ENCODE data around the gene SLC4A4.
A peak's percentile ranks its signal among the peaks of the same experiment; 100 is the strongest.

The SLC4A4 gene

DNA sequence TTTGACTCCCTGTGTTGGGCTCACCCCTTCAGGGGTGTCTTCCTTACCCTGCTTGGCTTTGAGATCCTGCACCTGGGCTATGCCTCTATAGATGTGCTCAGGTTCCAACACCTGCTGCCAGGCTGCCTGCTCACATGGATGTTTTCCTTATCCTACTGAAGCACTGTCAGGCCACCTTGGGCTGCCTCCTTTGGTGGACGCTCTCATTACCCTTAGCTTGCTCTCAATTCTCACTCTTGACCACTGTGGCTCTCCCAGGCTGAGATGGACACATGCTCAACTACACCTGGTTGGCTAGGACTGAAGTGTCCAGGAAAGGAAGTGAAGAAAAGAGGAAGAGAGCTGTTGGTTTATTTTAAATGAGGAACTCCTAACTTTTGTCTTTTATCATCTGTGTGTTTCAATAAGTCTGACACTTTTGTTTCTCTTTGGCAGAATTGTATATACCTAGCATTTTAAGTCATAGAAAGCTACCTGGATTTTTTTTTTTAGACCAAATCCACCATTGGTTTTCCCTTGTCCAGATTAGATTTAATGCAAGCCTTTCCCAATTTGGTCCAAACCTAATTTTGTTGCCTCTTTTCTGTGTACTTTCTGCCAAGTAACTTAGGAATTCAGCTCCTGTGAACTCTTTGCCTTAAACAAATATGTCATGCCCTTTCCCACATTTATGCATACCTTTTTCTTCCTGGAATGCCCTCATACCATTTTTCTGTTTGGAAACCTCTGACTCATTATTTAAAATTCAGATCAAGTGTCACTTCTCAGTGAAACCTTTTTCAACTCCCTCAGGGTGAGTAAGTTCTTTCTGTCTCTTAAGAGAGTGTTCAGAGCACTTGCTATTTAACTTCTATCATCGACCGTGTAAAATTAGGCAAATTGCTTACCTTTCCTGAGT is 269.2 kb downstream of the SLC4A4 start:
- peaks cover 6 to 35% (median 12%) of the 10 kb centered on the region in 10 experiments; a peak in 14 of 20 replicates for H3K4me1 ChIP-seq
- no peak overlapping the region for H3K9ac ChIP-seq
- H4K20me1 ChIP-seq: no peaks in the 10 kb centered on the region
- H3K4me3 ChIP-seq: no peak overlapping the region
- peak overlapping the region in 2 of 11 experiments; percentile 20 to 28; a peak in 3 of 22 replicates for H3K4me2 ChIP-seq
- no peaks in the 10 kb centered on the region for H3K27me3 ChIP-seq
- TF ChIP-seq Cebpa-rat (IDR thresholded peaks at IDR 0.05): no peak
- no peaks in the 10 kb centered on the region for H3K36me3 ChIP-seq
- peaks cover 4 to 13% (median 9%) of the 10 kb centered on the region in 11 experiments; a peak in 15 of 22 replicates for H3K9me3 ChIP-seq (replicated peaks in 1 of 11)
- no peak overlapping the region for H3K27ac ChIP-seq

DNA sequence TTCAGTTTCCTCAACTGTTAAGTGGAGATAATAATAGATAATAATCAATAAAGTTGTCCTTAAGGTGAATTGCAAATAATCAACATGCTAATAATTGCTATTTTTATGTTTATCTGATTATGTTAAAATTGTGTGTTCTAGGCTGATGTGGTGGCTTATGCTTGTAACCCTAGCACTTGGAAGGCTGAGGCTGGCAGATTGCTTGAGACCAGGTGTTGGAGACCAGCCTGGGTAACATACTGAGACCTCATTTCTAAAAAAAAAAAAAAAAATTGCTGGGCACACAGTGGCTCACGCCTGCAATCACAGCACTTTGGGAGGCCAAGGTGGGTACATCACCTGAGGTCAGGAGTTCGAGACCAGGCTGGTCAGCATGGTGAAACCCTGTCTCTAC is 269.9 kb downstream of the SLC4A4 start:
- no peaks in the 10 kb centered on the region for H3K27me3 ChIP-seq
- H3K4me1 ChIP-seq: peaks cover 6 to 30% (median 11%) of the 10 kb centered on the region in 10 experiments; a peak in 14 of 20 replicates
- TF ChIP-seq Cebpa-rat (IDR thresholded peaks at IDR 0.05): no peak
- no peak overlapping the region for H3K27ac ChIP-seq
- H3K4me3 ChIP-seq: no peak overlapping the region
- H3K9me3 ChIP-seq (replicated peaks in 1 of 11): peaks cover 4 to 13% (median 9%) of the 10 kb centered on the region in 11 experiments; a peak in 15 of 22 replicates
- no peak overlapping the region for H3K9ac ChIP-seq
- no peak overlapping the region for H3K4me2 ChIP-seq
- H4K20me1 ChIP-seq: no peaks in the 10 kb centered on the region
- H3K36me3 ChIP-seq: no peaks in the 10 kb centered on the region

DNA sequence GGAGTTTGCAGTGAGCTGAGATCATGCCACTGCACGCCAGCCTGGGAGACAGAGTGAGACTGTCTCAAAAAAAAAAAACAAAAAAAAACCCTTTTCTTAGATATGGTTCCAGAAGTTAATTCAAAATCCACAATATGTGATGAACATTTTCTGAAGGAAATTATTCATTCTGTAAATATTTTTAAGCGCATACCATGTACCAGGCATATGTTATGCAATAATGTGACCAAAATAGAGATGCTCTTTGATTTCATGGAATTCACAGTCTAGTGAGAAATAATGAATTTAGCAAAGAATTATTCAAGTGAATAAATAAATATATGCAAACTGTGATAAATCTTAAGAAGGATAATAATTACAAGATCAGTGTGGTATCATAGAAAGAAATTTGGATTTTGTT is 270.3 kb downstream of the SLC4A4 start:
- Histone ChIP-seq H3K4me1 (peaks cover 6 to 29% (median 11%) of the 10 kb centered on the region in 10 experiments; a peak in 14 of 20 replicates), H4K20me1 (no peaks in the 10 kb centered on the region), H3K4me3 (no peak overlapping the region), H3K9ac (no peak overlapping the region), H3K27me3 (no peaks in the 10 kb centered on the region), H3K27ac (no peak overlapping the region), H3K4me2 (no peak overlapping the region), H3K9me3 (replicated peaks in 1 of 11) (peaks cover 4 to 13% (median 9%) of the 10 kb centered on the region in 11 experiments; a peak in 15 of 22 replicates), H3K36me3 (no peaks in the 10 kb centered on the region)
- no peak for TF ChIP-seq Cebpa-rat (IDR thresholded peaks at IDR 0.05)

DNA sequence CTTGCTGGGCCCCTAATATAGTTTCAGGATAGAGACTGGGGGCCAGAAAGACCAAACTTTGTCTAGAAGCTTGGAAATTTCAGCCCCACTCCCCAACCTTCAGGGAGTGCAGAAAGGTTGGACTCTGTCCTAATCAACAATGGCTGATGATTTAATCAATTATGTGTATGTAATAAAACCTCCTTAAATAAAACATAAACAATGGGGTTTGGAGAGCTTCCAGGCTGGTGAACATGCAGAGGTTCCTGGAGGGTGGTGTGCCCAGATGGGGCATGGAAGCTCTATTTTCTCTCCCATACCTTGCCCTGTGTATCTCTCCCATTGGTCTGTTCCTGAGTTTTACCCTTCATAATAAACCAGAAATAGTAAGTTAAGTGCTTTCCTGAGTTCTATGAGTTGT is 270.8 kb downstream of the SLC4A4 start:
- Histone ChIP-seq H3K27ac (no peak overlapping the region), H3K4me1 (peaks cover 6 to 24% (median 10%) of the 10 kb centered on the region in 10 experiments; a peak in 13 of 20 replicates), H3K4me3 (no peak overlapping the region), H3K36me3 (no peaks in the 10 kb centered on the region), H3K27me3 (no peaks in the 10 kb centered on the region), H4K20me1 (no peaks in the 10 kb centered on the region), H3K9me3 (replicated peaks in 1 of 11) (peaks cover 4 to 14% (median 9%) of the 10 kb centered on the region in 11 experiments; a peak in 15 of 22 replicates), H3K4me2 (no peak overlapping the region), H3K9ac (no peak overlapping the region)
- no peak for TF ChIP-seq Cebpa-rat (IDR thresholded peaks at IDR 0.05)

- no peaks in the 10 kb centered on the region for H4K20me1 ChIP-seq
- H3K4me3 ChIP-seq: no peak overlapping the region
- H3K36me3 ChIP-seq: no peaks in the 10 kb centered on the region
- TF ChIP-seq Cebpa-rat (IDR thresholded peaks at IDR 0.05): no peak
- no peak overlapping the region for H3K9ac ChIP-seq
- H3K27ac ChIP-seq: no peak overlapping the region
- no peak overlapping the region for H3K4me2 ChIP-seq
- H3K9me3 ChIP-seq (replicated peaks in 1 of 11): peaks cover 0 to 15% (median 0%) of the 10 kb centered on the region in 11 experiments; a peak in 7 of 22 replicates
- no peaks in the 10 kb centered on the region for H3K4me1 ChIP-seq
- no peaks in the 10 kb centered on the region for H3K27me3 ChIP-seq
Observed at GRCh38 chr4:71614621-71615020, 275.8 kb downstream of the SLC4A4 start.

DNA sequence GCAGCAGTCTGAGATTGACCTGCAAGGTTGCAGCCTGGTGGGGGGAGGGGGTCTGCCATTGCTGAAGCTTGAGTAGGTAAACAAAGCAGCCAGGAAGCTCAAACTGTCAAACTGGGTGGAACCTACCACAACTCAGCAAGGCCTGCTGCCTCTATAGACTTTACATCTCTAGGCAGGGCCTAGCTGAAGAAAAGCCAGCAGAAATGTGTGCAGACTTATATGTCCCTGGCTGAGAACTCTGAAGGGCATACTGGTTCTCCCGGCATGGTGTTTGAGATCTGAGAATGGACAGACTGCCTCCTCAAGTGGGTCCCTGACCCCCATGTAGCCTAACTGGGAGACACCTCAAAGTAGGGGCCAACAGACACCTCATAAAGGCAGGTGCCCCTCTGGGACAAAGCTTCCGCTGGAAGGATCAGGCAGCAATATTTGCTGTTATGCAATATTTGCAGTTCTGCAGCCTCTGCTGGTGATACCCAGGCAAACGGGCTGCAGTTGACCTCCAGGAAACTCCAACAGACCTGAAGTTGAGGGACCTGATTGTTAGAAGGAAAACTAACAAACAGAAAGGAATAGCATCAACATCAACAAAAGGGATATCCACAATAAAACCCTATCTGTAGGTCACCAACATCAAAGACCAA is 277.5 kb downstream of the SLC4A4 start:
- no peak for TF ChIP-seq Cebpa-rat (IDR thresholded peaks at IDR 0.05)
- Histone ChIP-seq H3K9me3 (replicated peaks in 1 of 11) (peaks cover 0 to 21% (median 9%) of the 10 kb centered on the region in 11 experiments; a peak in 11 of 22 replicates), H3K9ac (no peak overlapping the region), H3K27me3 (no peaks in the 10 kb centered on the region), H3K36me3 (no peaks in the 10 kb centered on the region), H3K4me3 (no peak overlapping the region), H3K27ac (no peak overlapping the region), H4K20me1 (no peaks in the 10 kb centered on the region), H3K4me2 (no peak overlapping the region), H3K4me1 (no peaks in the 10 kb centered on the region; a peak in 1 of 20 replicates)

Measured in BLaER1 treated with 17β-estradiol and CSF1 and Interleukin-3, amounts not matched to agents 10 nM and 100 nM (cell line).